ENCODE data around the gene LRRC53.

LRRC53 gene

DNA sequence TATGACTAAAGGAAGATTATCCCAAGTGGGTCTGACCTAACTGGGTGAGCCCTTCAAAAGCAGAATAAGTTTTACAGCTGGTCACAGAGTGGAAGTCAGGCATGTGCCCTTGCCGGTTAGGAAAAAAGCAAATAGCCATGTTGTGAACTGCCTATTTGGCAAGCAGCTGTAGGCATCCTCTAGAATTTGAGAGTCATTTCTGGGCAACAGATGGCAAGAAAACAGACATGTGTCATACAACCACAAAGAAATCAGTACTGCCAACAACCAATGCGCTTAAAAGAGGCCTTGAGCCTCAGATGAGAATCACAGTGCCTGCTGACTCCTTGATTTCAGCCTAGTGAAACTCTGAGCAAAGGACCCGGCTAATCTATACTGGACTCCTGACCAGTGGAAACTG lies 26.8 kb downstream of the LRRC53 start:
- ATAC-seq (ENCODE audit: low read depth) (no peak), DNase-seq (ENCODE audit: low spot score) (no peak)
- Histone ChIP-seq H3K4me1 (ENCODE audit: insufficient read depth, poor library complexity, severe bottlenecking) (no peaks in the 10 kb centered on the region), H3K27ac (ENCODE audit: poor library complexity, severe bottlenecking) (no peak overlapping the region), H3K36me3 (ENCODE audit: low read depth) (no peaks in the 10 kb centered on the region), H3K27me3 (ENCODE audit: insufficient read depth, poor library complexity, severe bottlenecking) (no peaks in the 10 kb centered on the region), H3K9me3 (ENCODE audit: severe bottlenecking) (no peaks in the 10 kb centered on the region), H3K4me3 (ENCODE audit: severe bottlenecking) (no peak overlapping the region)
- TF ChIP-seq CTCF (IDR thresholded peaks at IDR 0.05; ENCODE audit: poor library complexity, severe bottlenecking) = no peak

- Histone ChIP-seq H3K4me1 (ENCODE audit: insufficient read depth, poor library complexity, severe bottlenecking) (no peaks in the 10 kb centered on the region), H3K36me3 (ENCODE audit: low read depth) (no peaks in the 10 kb centered on the region), H3K9me3 (ENCODE audit: severe bottlenecking) (no peaks in the 10 kb centered on the region), H3K4me3 (ENCODE audit: severe bottlenecking) (no peak overlapping the region), H3K27ac (ENCODE audit: poor library complexity, severe bottlenecking) (no peak overlapping the region), H3K27me3 (ENCODE audit: insufficient read depth, poor library complexity, severe bottlenecking) (no peaks in the 10 kb centered on the region)
- DNase-seq (ENCODE audit: low spot score) (no peak), ATAC-seq (ENCODE audit: low read depth) (no peak)
- TF ChIP-seq CTCF (IDR thresholded peaks at IDR 0.05; ENCODE audit: poor library complexity, severe bottlenecking) = no peak
These were observed 30.8 kb downstream of the LRRC53 start for GRCh38 chr1:74481607-74482006.

- no peak for ATAC-seq (ENCODE audit: low read depth)
- Histone ChIP-seq H3K27me3 (ENCODE audit: insufficient read depth, poor library complexity, severe bottlenecking) (peaks cover 4% of the 10 kb centered on the region), H3K9me3 (ENCODE audit: severe bottlenecking) (no peaks in the 10 kb centered on the region), H3K4me3 (ENCODE audit: severe bottlenecking) (no peak overlapping the region), H3K27ac (ENCODE audit: poor library complexity, severe bottlenecking) (no peak overlapping the region), H3K36me3 (ENCODE audit: low read depth) (no peaks in the 10 kb centered on the region), H3K4me1 (ENCODE audit: insufficient read depth, poor library complexity, severe bottlenecking) (no peaks in the 10 kb centered on the region)
- no peak for TF ChIP-seq CTCF (IDR thresholded peaks at IDR 0.05; ENCODE audit: poor library complexity, severe bottlenecking)
- DNase-seq (ENCODE audit: low spot score) = no peak
These were observed 32.3 kb downstream of the LRRC53 start for GRCh38 chr1:74480068-74480467.

DNA sequence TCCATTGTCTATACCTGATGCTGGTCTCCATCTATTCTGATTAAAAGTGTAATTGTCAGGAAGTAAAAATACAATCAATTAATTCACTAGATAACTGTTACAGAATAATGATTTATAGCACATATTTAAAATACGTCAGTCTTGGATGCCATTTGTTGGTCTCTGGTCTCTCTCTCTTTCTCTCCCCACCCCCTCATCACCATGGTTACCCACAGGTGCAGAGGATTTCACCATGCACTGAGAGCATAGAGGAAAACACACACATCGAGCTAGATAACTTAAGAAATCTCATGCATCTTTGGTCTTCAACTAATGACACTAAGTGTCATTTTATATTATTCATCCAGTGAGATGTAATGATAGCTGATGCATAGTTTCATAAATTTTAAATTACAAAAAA lies 33.4 kb downstream of the LRRC53 start:
- Histone ChIP-seq H3K36me3 (ENCODE audit: low read depth) (no peaks in the 10 kb centered on the region), H3K4me1 (ENCODE audit: insufficient read depth, poor library complexity, severe bottlenecking) (no peaks in the 10 kb centered on the region), H3K9me3 (ENCODE audit: severe bottlenecking) (no peaks in the 10 kb centered on the region), H3K27ac (ENCODE audit: poor library complexity, severe bottlenecking) (no peak overlapping the region), H3K4me3 (ENCODE audit: severe bottlenecking) (no peak overlapping the region), H3K27me3 (ENCODE audit: insufficient read depth, poor library complexity, severe bottlenecking) (peaks cover 4% of the 10 kb centered on the region)
- no peak for DNase-seq (ENCODE audit: low spot score)
- no peak for ATAC-seq (ENCODE audit: low read depth)
- no peak for TF ChIP-seq CTCF (IDR thresholded peaks at IDR 0.05; ENCODE audit: poor library complexity, severe bottlenecking)

GRCh38 chr1:74474585-74474984 lies 37.8 kb downstream of the LRRC53 start:
- no peak for TF ChIP-seq CTCF (IDR thresholded peaks at IDR 0.05; ENCODE audit: poor library complexity, severe bottlenecking)
- Histone ChIP-seq H3K9me3 (ENCODE audit: severe bottlenecking) (no peaks in the 10 kb centered on the region), H3K27me3 (ENCODE audit: insufficient read depth, poor library complexity, severe bottlenecking) (peaks cover 8% of the 10 kb centered on the region), H3K27ac (ENCODE audit: poor library complexity, severe bottlenecking) (no peak overlapping the region), H3K36me3 (ENCODE audit: low read depth) (no peaks in the 10 kb centered on the region), H3K4me1 (ENCODE audit: insufficient read depth, poor library complexity, severe bottlenecking) (no peaks in the 10 kb centered on the region), H3K4me3 (ENCODE audit: severe bottlenecking) (no peak overlapping the region)
- no peak for ATAC-seq (ENCODE audit: low read depth)
- DNase-seq (ENCODE audit: low spot score) = no peak

All from RWPE2 (cell line).